Measurements from ENCODE around the gene TTC12. TPM values are rescaled to one million over a fixed set of nuclear protein-coding genes. Genes with fewer than 3 reads are reported as not detected.

The TTC12 gene
- total RNA-seq, 1 experiment from 2014 or later = 7.6 TPM

DNA sequence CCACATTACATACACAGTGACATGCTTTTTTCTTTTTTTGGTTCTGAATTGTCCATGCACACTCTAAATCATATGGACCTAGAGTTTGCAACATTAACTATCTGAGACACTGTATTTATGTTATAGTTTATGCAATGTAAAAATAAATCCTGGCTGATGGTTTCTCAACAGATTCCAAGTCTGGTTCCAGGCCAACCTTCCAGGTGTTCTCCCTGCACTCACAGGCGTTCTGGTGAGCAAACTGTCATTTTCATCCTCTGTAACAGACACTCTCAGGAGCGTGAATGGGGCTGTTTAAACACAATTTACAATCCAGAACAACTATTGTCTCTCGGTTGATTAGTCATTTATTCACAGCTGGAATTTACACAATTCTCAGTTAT lies 36.7 kb downstream of the TTC12 start:
- ATAC-seq (no peak), DNase-seq (ENCODE audit: low spot score) (no peak)
- Mint-ChIP-seq H3K27me3 (ENCODE audit: low read depth) (no peaks in the 10 kb centered on the region), H3K27ac (no peak overlapping the region), H3K4me3 (no peak overlapping the region), H3K36me3 (peaks cover 16% of the 10 kb centered on the region), H3K9me3 (peaks cover 10% of the 10 kb centered on the region), H3K4me1 (peaks cover 4% of the 10 kb centered on the region)
- TF ChIP-seq, protein P1, sequence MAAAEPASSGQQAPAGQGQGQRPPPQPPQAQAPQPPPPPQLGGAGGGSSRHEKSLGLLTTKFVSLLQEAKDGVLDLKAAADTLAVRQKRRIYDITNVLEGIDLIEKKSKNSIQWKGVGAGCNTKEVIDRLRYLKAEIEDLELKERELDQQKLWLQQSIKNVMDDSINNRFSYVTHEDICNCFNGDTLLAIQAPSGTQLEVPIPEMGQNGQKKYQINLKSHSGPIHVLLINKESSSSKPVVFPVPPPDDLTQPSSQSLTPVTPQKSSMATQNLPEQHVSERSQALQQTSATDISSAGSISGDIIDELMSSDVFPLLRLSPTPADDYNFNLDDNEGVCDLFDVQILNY (CRISPR knock-in tag; IDR thresholded peaks at IDR 0.05) = no peak
- ChIA-PET CTCF (interaction anchor here (0.7 to 1.0 kb wide), 2 partner anchors 37 to 380 kb away, joined by 3 read pairs; no protein-coding TSS in a partner anchor), POLR2A (no interaction called here)

DNA sequence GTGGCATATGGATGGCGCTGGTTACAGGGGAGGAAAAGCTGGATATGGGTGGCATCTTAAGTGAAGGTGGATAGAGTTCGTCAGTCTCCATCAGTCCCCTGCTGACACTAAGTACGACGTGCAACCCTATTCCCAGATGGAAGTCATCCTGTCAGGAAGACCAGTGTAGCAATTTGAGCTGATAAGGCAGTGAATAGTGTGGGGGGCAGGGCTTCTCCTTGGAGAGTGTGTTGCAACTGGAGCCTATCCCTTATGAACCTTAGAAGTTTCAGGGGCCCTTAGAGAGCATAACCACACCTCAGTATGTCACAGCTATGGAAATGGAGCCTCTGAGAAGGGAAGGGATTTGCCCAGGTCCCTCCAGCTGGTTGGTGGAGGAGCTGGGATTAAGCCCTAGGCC lies 37.1 kb downstream of the TTC12 start:
- POLR2A ChIA-PET = no interaction called here
- no peaks in the 10 kb centered on the region for H3K27me3 Mint-ChIP-seq (ENCODE audit: low read depth)
- no peak for DNase-seq (ENCODE audit: low spot score)
- no peak overlapping the region for H3K27ac Mint-ChIP-seq
- H3K4me3 Mint-ChIP-seq = no peak overlapping the region
- peaks cover 14% of the 10 kb centered on the region for H3K9me3 Mint-ChIP-seq
- no peak for ATAC-seq
- H3K4me1 Mint-ChIP-seq = peaks cover 4% of the 10 kb centered on the region
- CTCF ChIA-PET = interaction anchor here (1.0 kb wide), 1 partner anchor 37 kb away, joined by 3 read pairs; no protein-coding TSS in a partner anchor
- H3K36me3 Mint-ChIP-seq = peaks cover 20% of the 10 kb centered on the region
- TF ChIP-seq FOXP1 (CRISPR knock-in tag; IDR thresholded peaks at IDR 0.05; ENCODE audit: borderline replicate concordance) (no peak), ZNF263 (CRISPR knock-in tag; IDR thresholded peaks at IDR 0.05; ENCODE audit: low read depth) (no peak), RELA (CRISPR knock-in tag; IDR thresholded peaks at IDR 0.05; ENCODE audit: borderline replicate concordance) (no peak), EMX1 (CRISPR knock-in tag; IDR thresholded peaks at IDR 0.05) (no peak), NR3C1 (CRISPR knock-in tag; conservative IDR thresholded peaks at IDR 0.05; ENCODE audit: low read depth) (no peak), ZNF232 (CRISPR knock-in tag; IDR thresholded peaks at IDR 0.05) (no peak), ZNF121 (CRISPR knock-in tag; IDR thresholded peaks at IDR 0.05) (no peak)
- TF ChIP-seq, protein P2, sequence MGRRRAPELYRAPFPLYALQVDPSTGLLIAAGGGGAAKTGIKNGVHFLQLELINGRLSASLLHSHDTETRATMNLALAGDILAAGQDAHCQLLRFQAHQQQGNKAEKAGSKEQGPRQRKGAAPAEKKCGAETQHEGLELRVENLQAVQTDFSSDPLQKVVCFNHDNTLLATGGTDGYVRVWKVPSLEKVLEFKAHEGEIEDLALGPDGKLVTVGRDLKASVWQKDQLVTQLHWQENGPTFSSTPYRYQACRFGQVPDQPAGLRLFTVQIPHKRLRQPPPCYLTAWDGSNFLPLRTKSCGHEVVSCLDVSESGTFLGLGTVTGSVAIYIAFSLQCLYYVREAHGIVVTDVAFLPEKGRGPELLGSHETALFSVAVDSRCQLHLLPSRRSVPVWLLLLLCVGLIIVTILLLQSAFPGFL (CRISPR knock-in tag; IDR thresholded peaks at IDR 0.05; ENCODE audit: borderline replicate concordance) = no peak
- TF ChIP-seq, protein P3, sequence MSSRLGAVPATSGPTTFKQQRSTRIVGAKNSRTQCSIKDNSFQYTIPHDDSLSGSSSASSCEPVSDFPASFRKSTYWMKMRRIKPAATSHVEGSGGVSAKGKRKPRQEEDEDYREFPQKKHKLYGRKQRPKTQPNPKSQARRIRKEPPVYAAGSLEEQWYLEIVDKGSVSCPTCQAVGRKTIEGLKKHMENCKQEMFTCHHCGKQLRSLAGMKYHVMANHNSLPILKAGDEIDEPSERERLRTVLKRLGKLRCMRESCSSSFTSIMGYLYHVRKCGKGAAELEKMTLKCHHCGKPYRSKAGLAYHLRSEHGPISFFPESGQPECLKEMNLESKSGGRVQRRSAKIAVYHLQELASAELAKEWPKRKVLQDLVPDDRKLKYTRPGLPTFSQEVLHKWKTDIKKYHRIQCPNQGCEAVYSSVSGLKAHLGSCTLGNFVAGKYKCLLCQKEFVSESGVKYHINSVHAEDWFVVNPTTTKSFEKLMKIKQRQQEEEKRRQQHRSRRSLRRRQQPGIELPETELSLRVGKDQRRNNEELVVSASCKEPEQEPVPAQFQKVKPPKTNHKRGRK (CRISPR knock-in tag; IDR thresholded peaks at IDR 0.05; ENCODE audit: borderline replicate concordance) = no peak
- TF ChIP-seq, protein P4, sequence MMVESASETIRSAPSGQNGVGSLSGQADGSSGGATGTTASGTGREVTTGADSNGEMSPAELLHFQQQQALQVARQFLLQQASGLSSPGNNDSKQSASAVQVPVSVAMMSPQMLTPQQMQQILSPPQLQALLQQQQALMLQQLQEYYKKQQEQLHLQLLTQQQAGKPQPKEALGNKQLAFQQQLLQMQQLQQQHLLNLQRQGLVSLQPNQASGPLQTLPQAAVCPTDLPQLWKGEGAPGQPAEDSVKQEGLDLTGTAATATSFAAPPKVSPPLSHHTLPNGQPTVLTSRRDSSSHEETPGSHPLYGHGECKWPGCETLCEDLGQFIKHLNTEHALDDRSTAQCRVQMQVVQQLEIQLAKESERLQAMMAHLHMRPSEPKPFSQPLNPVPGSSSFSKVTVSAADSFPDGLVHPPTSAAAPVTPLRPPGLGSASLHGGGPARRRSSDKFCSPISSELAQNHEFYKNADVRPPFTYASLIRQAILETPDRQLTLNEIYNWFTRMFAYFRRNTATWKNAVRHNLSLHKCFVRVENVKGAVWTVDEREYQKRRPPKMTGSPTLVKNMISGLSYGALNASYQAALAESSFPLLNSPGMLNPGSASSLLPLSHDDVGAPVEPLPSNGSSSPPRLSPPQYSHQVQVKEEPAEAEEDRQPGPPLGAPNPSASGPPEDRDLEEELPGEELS (CRISPR knock-in tag; IDR thresholded peaks at IDR 0.05) = no peak

DNA sequence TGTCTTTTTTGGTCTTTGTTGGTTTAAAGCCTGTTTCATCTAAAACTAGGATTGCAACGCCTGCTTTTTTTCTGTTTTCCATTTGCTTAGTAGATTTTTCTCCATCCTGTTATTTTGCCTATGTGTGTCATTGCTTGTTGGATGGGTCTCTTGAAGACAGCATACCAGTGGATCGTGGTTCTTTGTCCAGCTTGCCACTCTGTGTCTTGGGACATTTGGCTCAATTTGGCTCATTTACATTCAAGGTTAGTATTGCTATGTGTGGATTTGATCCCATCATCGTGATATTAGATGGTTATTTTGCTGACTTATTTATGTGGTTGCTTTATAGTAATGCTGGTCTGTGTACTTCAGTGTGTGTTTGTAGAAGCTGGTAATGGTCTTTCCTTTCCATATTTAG lies 41.8 kb downstream of the TTC12 start:
- H3K9me3 Mint-ChIP-seq = peaks cover 28% of the 10 kb centered on the region
- POLR2A ChIA-PET = no interaction called here
- H3K4me1 Mint-ChIP-seq = peaks cover 3% of the 10 kb centered on the region
- TF ChIP-seq, protein P5, sequence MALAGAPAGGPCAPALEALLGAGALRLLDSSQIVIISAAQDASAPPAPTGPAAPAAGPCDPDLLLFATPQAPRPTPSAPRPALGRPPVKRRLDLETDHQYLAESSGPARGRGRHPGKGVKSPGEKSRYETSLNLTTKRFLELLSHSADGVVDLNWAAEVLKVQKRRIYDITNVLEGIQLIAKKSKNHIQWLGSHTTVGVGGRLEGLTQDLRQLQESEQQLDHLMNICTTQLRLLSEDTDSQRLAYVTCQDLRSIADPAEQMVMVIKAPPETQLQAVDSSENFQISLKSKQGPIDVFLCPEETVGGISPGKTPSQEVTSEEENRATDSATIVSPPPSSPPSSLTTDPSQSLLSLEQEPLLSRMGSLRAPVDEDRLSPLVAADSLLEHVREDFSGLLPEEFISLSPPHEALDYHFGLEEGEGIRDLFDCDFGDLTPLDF (CRISPR knock-in tag; IDR thresholded peaks at IDR 0.05) = no peak
- TF ChIP-seq ESRRA (CRISPR knock-in tag; IDR thresholded peaks at IDR 0.05; ENCODE audit: borderline replicate concordance) (no peak), TEAD4 (CRISPR knock-in tag; IDR thresholded peaks at IDR 0.05) (no peak), MYBL2 (CRISPR knock-in tag; IDR thresholded peaks at IDR 0.05) (no peak)
- TF ChIP-seq, protein P6, sequence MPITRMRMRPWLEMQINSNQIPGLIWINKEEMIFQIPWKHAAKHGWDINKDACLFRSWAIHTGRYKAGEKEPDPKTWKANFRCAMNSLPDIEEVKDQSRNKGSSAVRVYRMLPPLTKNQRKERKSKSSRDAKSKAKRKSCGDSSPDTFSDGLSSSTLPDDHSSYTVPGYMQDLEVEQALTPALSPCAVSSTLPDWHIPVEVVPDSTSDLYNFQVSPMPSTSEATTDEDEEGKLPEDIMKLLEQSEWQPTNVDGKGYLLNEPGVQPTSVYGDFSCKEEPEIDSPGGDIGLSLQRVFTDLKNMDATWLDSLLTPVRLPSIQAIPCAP (CRISPR knock-in tag; IDR thresholded peaks at IDR 0.05) = no peak
- H3K27ac Mint-ChIP-seq = no peak overlapping the region
- H3K4me3 Mint-ChIP-seq = no peak overlapping the region
- peaks cover 31% of the 10 kb centered on the region for H3K36me3 Mint-ChIP-seq
- H3K27me3 Mint-ChIP-seq (ENCODE audit: low read depth) = no peaks in the 10 kb centered on the region
- CTCF ChIA-PET = no interaction called here
- ATAC-seq = no peak
- DNase-seq (ENCODE audit: low spot score) = no peak
